OCI-LY7 (cell line): ENCODE data around the gene COQ4. TPM values are rescaled to one million over a fixed set of nuclear protein-coding genes. Genes with fewer than 3 reads are reported as not detected.

Experiments used
- BruUV-seq: library from RNA; stranded (reverse); fragments of 400-500 nt; replicated peaks from 2 replicates; lab custom pipeline; 2021; lab: Mats Ljungman, UMichigan
- CTCF ChIA-PET: fragments of 300-600 bp; sonication (Branson Sonifier 250); formaldehyde crosslinking; loops from one replicate; lab custom pipeline; 2022; ENCODE audit warnings: antibody characterized with exemption; ENCODE audit not compliant: unreplicated experiment; lab: Charles Lee
- POLR2A ChIA-PET: fragments of 300-600 bp; sonication (Branson Sonifier 250); formaldehyde crosslinking; loops from one replicate; lab custom pipeline; 2022; ENCODE audit warnings: antibody characterized with exemption; lab: Charles Lee
- DNase-seq: peaks from one replicate; pipeline ENCODE4 v3.0.0-alpha.2; 2015; ENCODE audit warnings: low spot score
- H2AFZ ChIP-seq: fragments of 200-600 bp; sonication (generic), shearing (Covaris generic); 2 replicates; pipeline ENCODE4 v1.6.1; 2014; ENCODE audit warnings: mild to moderate bottlenecking, antibody characterized with exemption, low read length, moderate library complexity
- H3K27ac ChIP-seq: fragments of 200-600 bp; sonication (generic); 2 replicates; pipeline ENCODE4 v1.5.1; 2014; ENCODE audit warnings: mixed run types, low read depth, mild to moderate bottlenecking, moderate library complexity, low read length, inconsistent platforms; ENCODE audit not compliant: poor library complexity, severe bottlenecking
- H3K36me3 ChIP-seq: fragments of 200-600 bp; sonication (generic); 2 replicates; pipeline ENCODE4 v1.6.1; 2014; ENCODE audit warnings: mild to moderate bottlenecking, antibody characterized with exemption, low read length, moderate library complexity, mixed read lengths; ENCODE audit not compliant: insufficient read depth
- H3K4me1 ChIP-seq: fragments of 200-600 bp; sonication (generic); 2 replicates; pipeline ENCODE4 v1.5.1; 2014; ENCODE audit warnings: mild to moderate bottlenecking, low read length; ENCODE audit not compliant: insufficient read depth, poor library complexity, severe bottlenecking
- H3K4me2 ChIP-seq: fragments of 200-600 bp; sonication (generic); 2 replicates; pipeline ENCODE4 v1.6.1; 2014; ENCODE audit warnings: mild to moderate bottlenecking, low read length
- H3K4me3 ChIP-seq: fragments of 200-600 bp; sonication (generic); 2 replicates; pipeline ENCODE4 v1.5.1; 2014; ENCODE audit warnings: mild to moderate bottlenecking, low read depth, low read length; ENCODE audit not compliant: poor library complexity, severe bottlenecking
- H3K79me2 ChIP-seq: fragments of 200-600 bp; sonication (generic); 2 replicates; pipeline ENCODE4 v1.6.1; 2016; ENCODE audit warnings: low read depth, mild to moderate bottlenecking, low read length, moderate library complexity, mixed read lengths; ENCODE audit not compliant: insufficient read depth
- H3K9me2 ChIP-seq: fragments of 200-600 bp; sonication (generic); 2 replicates; pipeline ENCODE4 v1.6.1; 2016; ENCODE audit warnings: mild to moderate bottlenecking, low read length, mixed read lengths; ENCODE audit not compliant: insufficient read depth
- H3K9me3 ChIP-seq: fragments of 200-600 bp; sonication (generic); 2 replicates; pipeline ENCODE4 v1.6.1; 2014; ENCODE audit warnings: mild to moderate bottlenecking, mixed run types, low read length, mixed read lengths
- H4K20me1 ChIP-seq: fragments of 200-600 bp; sonication (generic); 2 replicates; pipeline ENCODE4 v1.6.1; 2014; ENCODE audit warnings: mild to moderate bottlenecking, antibody characterized with exemption, low read length, moderate library complexity, mixed read lengths; ENCODE audit not compliant: insufficient read depth
- CTCF ChIP-seq: fragments of 200-600 bp; sonication (generic); conservative IDR thresholded peaks from 2 replicates; pipeline ENCODE4 v1.5.1; 2014; ENCODE audit warnings: mild to moderate bottlenecking, antibody characterized with exemption, low read length, moderate library complexity, mixed read lengths
- EZH2phosphoT487 ChIP-seq: fragments of 200-600 bp; sonication (generic); IDR thresholded peaks from 2 replicates; pipeline ENCODE4 v1.6.1; 2018; ENCODE audit warnings: low read depth, borderline replicate concordance, mild to moderate bottlenecking, mixed run types, antibody characterized with exemption, low read length, moderate library complexity, mixed read lengths
- intact Hi-C: fragments of 100-400 bp; cut with micrococcal nuclease; formaldehyde crosslinking; loops from one replicate; pipeline ENCODE4 v1.10.0; 2022; ENCODE audit not compliant: unreplicated experiment
- total RNA-seq, 2 experiments: library from RNA; depleted of rRNA in 1 of 2; stranded (reverse); fragments of >200 nt in 1 of 2; shearing (Covaris generic) in 1 of 2; gene quantifications; 2 replicates each; pipeline ENCODE4 v1.2.3, GENCODE V29; 2014 to 2022

COQ4 gene
- total RNA-seq, 2 experiments from 2014 or later: 53.4 to 55.8 TPM

GRCh38 chr9:128325629-128326028 lies 3.0 kb downstream of the COQ4 start:
- CTCF ChIA-PET: no interaction called here
- no peak for DNase-seq

GRCh38 chr9:128333451-128333869 lies 10.8 kb downstream of the COQ4 start:
- POLR2A ChIA-PET: no interaction called here
- CTCF ChIA-PET: no interaction called here
- no peak overlapping the region for H3K4me2 ChIP-seq
- no peak for DNase-seq
- no peak overlapping the region for H2AFZ ChIP-seq
- H3K27ac ChIP-seq: no peak overlapping the region
- H4K20me1 ChIP-seq: no peaks in the 10 kb centered on the region
- intact Hi-C loops: no loop called here
- peaks cover 14% of the 10 kb centered on the region for H3K36me3 ChIP-seq
- H3K4me3 ChIP-seq: no peak overlapping the region
- no peaks in the 10 kb centered on the region for H3K4me1 ChIP-seq
- no peaks in the 10 kb centered on the region for H3K79me2 ChIP-seq
- BruUV-seq: no TSS peak
- no peaks in the 10 kb centered on the region for H3K9me3 ChIP-seq
- no peak for TF ChIP-seq CTCF
- TF ChIP-seq EZH2phosphoT487: no peak
- H3K9me2 ChIP-seq: no peaks in the 10 kb centered on the region

More at GRCh38 chr9:128325629-128326028, 3.0 kb downstream of the COQ4 start:
- Histone ChIP-seq H3K36me3 (peaks cover 40% of the 10 kb centered on the region), H3K27ac (no peak overlapping the region), H3K4me3 (no peak overlapping the region), H3K4me2 (no peak overlapping the region), H3K9me2 (no peaks in the 10 kb centered on the region), H2AFZ (no peak overlapping the region), H4K20me1 (peaks cover 4% of the 10 kb centered on the region; the same call in 1 of the 2 replicates), H3K4me1 (peaks cover 22% of the 10 kb centered on the region), H3K79me2 (peaks cover 39% of the 10 kb centered on the region), H3K9me3 (no peaks in the 10 kb centered on the region)
- POLR2A ChIA-PET: no interaction called here
- TF ChIP-seq EZH2phosphoT487: no peak
- no peak for TF ChIP-seq CTCF
- intact Hi-C loops: no loop called here
- no TSS peak for BruUV-seq

DNA sequence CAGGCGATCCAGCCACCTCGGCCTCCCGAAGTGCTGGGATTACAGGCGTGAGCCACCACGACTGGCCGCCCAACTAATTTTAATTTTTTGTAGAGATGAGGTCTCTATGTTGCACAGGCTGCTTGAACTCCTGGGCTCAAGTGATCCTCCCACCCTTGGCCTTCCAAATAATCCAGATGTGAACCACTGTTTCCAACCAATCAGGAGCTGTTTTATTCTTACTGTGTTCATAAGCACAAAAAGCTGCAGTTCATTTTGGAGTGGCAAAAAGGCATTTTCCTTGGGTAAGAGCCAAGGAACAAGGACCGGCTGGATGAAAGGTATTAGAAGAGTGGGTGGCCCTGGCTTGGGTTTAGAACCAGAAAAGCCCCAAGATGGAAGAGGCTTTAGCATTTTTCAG lies 12.5 kb downstream of the COQ4 start:
- no TSS peak for BruUV-seq
- Histone ChIP-seq H3K4me2 (no peak overlapping the region), H3K4me3 (no peak overlapping the region), H3K27ac (no peak overlapping the region), H3K9me3 (no peaks in the 10 kb centered on the region), H3K79me2 (no peaks in the 10 kb centered on the region), H2AFZ (no peak overlapping the region), H3K36me3 (peaks cover 11% of the 10 kb centered on the region), H3K4me1 (peaks cover 5% of the 10 kb centered on the region), H3K9me2 (no peaks in the 10 kb centered on the region), H4K20me1 (no peaks in the 10 kb centered on the region)
- TF ChIP-seq EZH2phosphoT487: no peak
- TF ChIP-seq CTCF: no peak
- no peak for DNase-seq
- ChIA-PET CTCF (interaction anchor here (1.0 kb wide), 1 partner anchor 85 kb away, joined by 3 read pairs; the partner anchor contains the start of gene CERCAM), POLR2A (interaction anchor here (0.5 to 0.7 kb wide), 2 partner anchors 12 to 350 kb away, joined by 3 read pairs; no protein-coding TSS in a partner anchor)
- intact Hi-C loops: no loop called here
